HepG2 (cell line): ENCODE measurements around the gene GNAI2. TPM values are rescaled to one million over a fixed set of nuclear protein-coding genes. Genes with fewer than 3 reads are reported as not detected.

Experiments used
- ATF7 ChIP-seq, 2 experiments: fragments of 450-650 bp in 1 of 2; sonication (generic) in 1 of 2; formaldehyde crosslinking in 1 of 2; IDR thresholded peaks; 2 replicates each; pipeline versions ENCODE4 v1.4.0 to v1.6.1; 2016 to 2020; ENCODE audit warnings: antibody characterized with exemption in 1 of 2, mild to moderate bottlenecking in 1 of 2, missing genetic modification reagents in 1 of 2
- EP300 ChIP-seq, 3 experiments: sonication (generic) in 1 of 3; formaldehyde crosslinking in 1 of 3; IDR thresholded peaks; 2 replicates each; pipeline versions ENCODE4 v1.5.1 to v1.6.1; 2011 to 2020; ENCODE audit warnings: low read depth in 2 of 3, low read length in 2 of 3, borderline replicate concordance in 1 of 3, improper control_type of control experiment in 1 of 3, mild to moderate bottlenecking in 1 of 3, missing genetic modification reagents in 1 of 3, moderate library complexity in 1 of 3
- FOSL2 ChIP-seq: sonication (generic); formaldehyde crosslinking; IDR thresholded peaks from 2 replicates; pipeline ENCODE4 v1.4.0; 2020; ENCODE audit warnings: missing genetic modification reagents
- GLI4 ChIP-seq: sonication (generic); formaldehyde crosslinking; IDR thresholded peaks from 2 replicates; pipeline ENCODE4 v1.5.1; 2020; ENCODE audit warnings: missing genetic modification reagents, mild to moderate bottlenecking, moderate library complexity, borderline replicate concordance
- MEIS2 ChIP-seq: sonication (generic); formaldehyde crosslinking; IDR thresholded peaks from 2 replicates; pipeline ENCODE4 v1.9.0; 2021; ENCODE audit warnings: mild to moderate bottlenecking, missing genetic modification reagents
- MIER3 ChIP-seq: IDR thresholded peaks from 2 replicates; pipeline ENCODE4 v1.6.1; 2016; ENCODE audit warnings: missing compliant biosample characterization, borderline replicate concordance
- PHF21A ChIP-seq: sonication (generic); formaldehyde crosslinking; IDR thresholded peaks from 2 replicates; pipeline ENCODE4 v1.5.0; 2020; ENCODE audit warnings: mild to moderate bottlenecking, missing genetic modification reagents
- SRSF1 ChIP-seq: fragments of 200-400 bp; formaldehyde crosslinking; optimal IDR thresholded peaks from 2 replicates; pipeline ENCODE3; 2017; ENCODE audit warnings: mild to moderate bottlenecking, low read depth, low read length, moderate library complexity
- ZNF569 ChIP-seq: sonication (generic); formaldehyde crosslinking; IDR thresholded peaks from 2 replicates; pipeline ENCODE4 v1.5.0; 2020; ENCODE audit warnings: mild to moderate bottlenecking, missing genetic modification reagents, moderate library complexity, borderline replicate concordance
- ZNF788 ChIP-seq: sonication (generic); formaldehyde crosslinking; IDR thresholded peaks from 2 replicates; pipeline ENCODE4 v1.5.0; 2020; ENCODE audit warnings: mild to moderate bottlenecking, missing genetic modification reagents, borderline replicate concordance
- polyA plus RNA-seq, 8 experiments: library from polyadenylated mRNA; depleted of rRNA in 3 of 8; stranded (reverse) in 7 of 8; unstranded in 1 of 8; fragments of >200 nt; fragmentation: Illumina TruSeq in 4 of 8; extraction: Trizol in 4 of 8; gene quantifications; 2 replicates each; pipeline versions ENCODE4 v1.2.1 to v1.2.3, GENCODE V29; 2011 to 2016; ENCODE audit warnings: low read depth in 4 of 8, missing spikeins in 1 of 8, mixed read lengths in 1 of 8; ENCODE audit not compliant: insufficient read depth in 1 of 8
- total RNA-seq, 5 experiments: library from RNA; depleted of rRNA; stranded (reverse); fragments of >200 nt; fragmentation: Illumina TruSeq; extraction: Trizol; gene quantifications; 2 replicates each; pipeline ENCODE4 v1.2.3, GENCODE V29; 2016; ENCODE audit warnings: low read depth in 1 of 5
- TF ChIP-seq, protein P1 (sequence below): sonication (generic); formaldehyde crosslinking; conservative IDR thresholded peaks from 2 replicates; pipeline ENCODE4 v1.8.0; 2022; ENCODE audit warnings: missing genetic modification reagents
- TF ChIP-seq, protein P2 (sequence below): sonication (generic); formaldehyde crosslinking; IDR thresholded peaks from 2 replicates; pipeline ENCODE4 v1.5.0; 2020; ENCODE audit warnings: missing genetic modification reagents, mild to moderate bottlenecking, borderline replicate concordance
- TF ChIP-seq, protein P3 (sequence below): sonication (generic); formaldehyde crosslinking; IDR thresholded peaks from 2 replicates; pipeline ENCODE4 v1.5.1; 2020; ENCODE audit warnings: missing genetic modification reagents, mild to moderate bottlenecking, borderline replicate concordance
- TF ChIP-seq, protein P4 (sequence below): sonication (generic); formaldehyde crosslinking; IDR thresholded peaks from 2 replicates; pipeline ENCODE4 v1.4.0; 2020; ENCODE audit warnings: mild to moderate bottlenecking, missing genetic modification reagents, borderline replicate concordance

The GNAI2 gene
- total and polyA plus RNA-seq, 2 of the 13 experiments (the other 11 are each of a cell fraction or from before 2014, with no cell fraction given): 51.1 to 66.2 TPM

DNA sequence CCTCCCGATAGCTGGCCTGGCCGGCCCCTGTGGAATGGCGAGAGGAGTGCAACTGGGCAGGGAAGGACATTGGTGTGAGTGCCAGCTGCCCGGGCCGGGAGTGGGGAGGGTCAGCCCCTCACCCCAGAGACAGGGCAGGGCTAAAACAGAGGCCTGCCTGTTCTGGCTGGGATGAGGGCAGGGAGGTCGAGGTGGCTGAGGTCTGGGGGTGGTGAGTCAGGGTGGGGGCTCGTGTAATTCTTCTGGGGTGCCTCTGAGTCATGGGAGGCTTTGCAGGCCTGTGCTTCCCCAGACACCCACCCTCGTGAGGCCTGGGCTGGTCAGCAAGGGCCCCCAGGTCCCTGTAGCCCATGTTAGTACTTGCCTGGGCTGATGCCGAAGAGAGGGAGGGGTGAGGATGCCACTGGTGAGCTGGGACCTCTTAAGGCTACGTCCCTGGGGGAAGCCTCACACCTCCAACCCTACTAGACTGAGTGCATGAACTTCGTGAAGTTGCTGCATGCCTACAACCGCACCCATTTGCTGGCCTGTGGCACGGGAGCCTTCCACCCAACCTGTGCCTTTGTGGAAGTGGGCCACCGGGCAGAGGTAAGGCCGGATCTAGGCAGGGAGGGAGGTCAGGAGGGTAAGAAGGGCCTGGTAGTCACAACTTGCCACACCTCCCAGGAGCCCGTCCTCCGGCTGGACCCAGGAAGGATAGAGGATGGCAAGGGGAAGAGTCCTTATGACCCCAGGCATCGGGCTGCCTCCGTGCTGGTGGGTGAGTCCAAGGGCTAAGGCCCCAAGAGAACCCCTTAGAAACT, 34.6 kb downstream of the GNAI2 start (continued):
- TF ChIP-seq, protein P1, sequence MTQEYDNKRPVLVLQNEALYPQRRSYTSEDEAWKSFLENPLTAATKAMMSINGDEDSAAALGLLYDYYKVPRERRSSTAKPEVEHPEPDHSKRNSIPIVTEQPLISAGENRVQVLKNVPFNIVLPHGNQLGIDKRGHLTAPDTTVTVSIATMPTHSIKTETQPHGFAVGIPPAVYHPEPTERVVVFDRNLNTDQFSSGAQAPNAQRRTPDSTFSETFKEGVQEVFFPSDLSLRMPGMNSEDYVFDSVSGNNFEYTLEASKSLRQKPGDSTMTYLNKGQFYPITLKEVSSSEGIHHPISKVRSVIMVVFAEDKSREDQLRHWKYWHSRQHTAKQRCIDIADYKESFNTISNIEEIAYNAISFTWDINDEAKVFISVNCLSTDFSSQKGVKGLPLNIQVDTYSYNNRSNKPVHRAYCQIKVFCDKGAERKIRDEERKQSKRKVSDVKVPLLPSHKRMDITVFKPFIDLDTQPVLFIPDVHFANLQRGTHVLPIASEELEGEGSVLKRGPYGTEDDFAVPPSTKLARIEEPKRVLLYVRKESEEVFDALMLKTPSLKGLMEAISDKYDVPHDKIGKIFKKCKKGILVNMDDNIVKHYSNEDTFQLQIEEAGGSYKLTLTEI: no peak
- TF ChIP-seq, protein P2, sequence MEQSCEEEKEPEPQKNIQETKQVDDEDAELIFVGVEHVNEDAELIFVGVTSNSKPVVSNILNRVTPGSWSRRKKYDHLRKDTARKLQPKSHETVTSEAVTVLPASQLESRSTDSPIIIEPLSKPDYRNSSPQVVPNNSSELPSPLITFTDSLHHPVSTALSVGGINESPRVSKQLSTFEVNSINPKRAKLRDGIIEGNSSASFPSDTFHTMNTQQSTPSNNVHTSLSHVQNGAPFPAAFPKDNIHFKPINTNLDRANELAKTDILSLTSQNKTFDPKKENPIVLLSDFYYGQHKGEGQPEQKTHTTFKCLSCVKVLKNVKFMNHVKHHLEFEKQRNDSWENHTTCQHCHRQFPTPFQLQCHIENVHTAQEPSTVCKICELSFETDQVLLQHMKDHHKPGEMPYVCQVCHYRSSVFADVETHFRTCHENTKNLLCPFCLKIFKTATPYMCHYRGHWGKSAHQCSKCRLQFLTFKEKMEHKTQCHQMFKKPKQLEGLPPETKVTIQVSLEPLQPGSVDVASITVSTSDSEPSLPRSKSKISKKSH (CRISPR knock-in tag): peak; percentile 27; the same call in 1 of the 2 replicates
- TF ChIP-seq, protein P3, sequence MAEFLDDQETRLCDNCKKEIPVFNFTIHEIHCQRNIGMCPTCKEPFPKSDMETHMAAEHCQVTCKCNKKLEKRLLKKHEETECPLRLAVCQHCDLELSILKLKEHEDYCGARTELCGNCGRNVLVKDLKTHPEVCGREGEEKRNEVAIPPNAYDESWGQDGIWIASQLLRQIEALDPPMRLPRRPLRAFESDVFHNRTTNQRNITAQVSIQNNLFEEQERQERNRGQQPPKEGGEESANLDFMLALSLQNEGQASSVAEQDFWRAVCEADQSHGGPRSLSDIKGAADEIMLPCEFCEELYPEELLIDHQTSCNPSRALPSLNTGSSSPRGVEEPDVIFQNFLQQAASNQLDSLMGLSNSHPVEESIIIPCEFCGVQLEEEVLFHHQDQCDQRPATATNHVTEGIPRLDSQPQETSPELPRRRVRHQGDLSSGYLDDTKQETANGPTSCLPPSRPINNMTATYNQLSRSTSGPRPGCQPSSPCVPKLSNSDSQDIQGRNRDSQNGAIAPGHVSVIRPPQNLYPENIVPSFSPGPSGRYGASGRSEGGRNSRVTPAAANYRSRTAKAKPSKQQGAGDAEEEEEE (CRISPR knock-in tag): peak; percentile 75; the same call in 1 of the 2 replicates
- TF ChIP-seq, protein P4, sequence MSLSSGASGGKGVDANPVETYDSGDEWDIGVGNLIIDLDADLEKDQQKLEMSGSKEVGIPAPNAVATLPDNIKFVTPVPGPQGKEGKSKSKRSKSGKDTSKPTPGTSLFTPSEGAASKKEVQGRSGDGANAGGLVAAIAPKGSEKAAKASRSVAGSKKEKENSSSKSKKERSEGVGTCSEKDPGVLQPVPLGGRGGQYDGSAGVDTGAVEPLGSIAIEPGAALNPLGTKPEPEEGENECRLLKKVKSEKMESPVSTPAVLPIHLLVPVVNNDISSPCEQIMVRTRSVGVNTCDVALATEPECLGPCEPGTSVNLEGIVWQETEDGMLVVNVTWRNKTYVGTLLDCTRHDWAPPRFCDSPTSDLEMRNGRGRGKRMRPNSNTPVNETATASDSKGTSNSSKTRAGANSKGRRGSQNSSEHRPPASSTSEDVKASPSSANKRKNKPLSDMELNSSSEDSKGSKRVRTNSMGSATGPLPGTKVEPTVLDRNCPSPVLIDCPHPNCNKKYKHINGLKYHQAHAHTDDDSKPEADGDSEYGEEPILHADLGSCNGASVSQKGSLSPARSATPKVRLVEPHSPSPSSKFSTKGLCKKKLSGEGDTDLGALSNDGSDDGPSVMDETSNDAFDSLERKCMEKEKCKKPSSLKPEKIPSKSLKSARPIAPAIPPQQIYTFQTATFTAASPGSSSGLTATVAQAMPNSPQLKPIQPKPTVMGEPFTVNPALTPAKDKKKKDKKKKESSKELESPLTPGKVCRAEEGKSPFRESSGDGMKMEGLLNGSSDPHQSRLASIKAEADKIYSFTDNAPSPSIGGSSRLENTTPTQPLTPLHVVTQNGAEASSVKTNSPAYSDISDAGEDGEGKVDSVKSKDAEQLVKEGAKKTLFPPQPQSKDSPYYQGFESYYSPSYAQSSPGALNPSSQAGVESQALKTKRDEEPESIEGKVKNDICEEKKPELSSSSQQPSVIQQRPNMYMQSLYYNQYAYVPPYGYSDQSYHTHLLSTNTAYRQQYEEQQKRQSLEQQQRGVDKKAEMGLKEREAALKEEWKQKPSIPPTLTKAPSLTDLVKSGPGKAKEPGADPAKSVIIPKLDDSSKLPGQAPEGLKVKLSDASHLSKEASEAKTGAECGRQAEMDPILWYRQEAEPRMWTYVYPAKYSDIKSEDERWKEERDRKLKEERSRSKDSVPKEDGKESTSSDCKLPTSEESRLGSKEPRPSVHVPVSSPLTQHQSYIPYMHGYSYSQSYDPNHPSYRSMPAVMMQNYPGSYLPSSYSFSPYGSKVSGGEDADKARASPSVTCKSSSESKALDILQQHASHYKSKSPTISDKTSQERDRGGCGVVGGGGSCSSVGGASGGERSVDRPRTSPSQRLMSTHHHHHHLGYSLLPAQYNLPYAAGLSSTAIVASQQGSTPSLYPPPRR (CRISPR knock-in tag): no peak
- TF ChIP-seq PHF21A (CRISPR knock-in tag) (0 out of 2 replicates have a peak, but pooled peaks have one; percentile 5), SRSF1 (peak; percentile 64), ZNF788 (no peak; the same call in 1 of the 2 replicates), ATF7 (IDR thresholded peaks at IDR 0.05) (no peak), ATF7 (CRISPR knock-in tag; IDR thresholded peaks at IDR 0.05) (0 out of 2 replicates have a peak, but pooled peaks have one; percentile 8), FOSL2 (peak; percentile 16; the same call in 1 of the 2 replicates), MEIS2 (CRISPR knock-in tag) (no peak), MIER3 (CRISPR knock-in tag) (no peak), EP300 (IDR thresholded peaks at IDR 0.05; ENCODE audit: low read depth in 2 of 2, low read length in 2 of 2) (no peak), EP300 (CRISPR knock-in tag; IDR thresholded peaks at IDR 0.05; ENCODE audit: borderline replicate concordance) (peak; percentile 13; the same call in 1 of the 2 replicates), ZNF569 (no peak), GLI4 (CRISPR knock-in tag) (peak; percentile 15; the same call in 1 of the 2 replicates)
